ENCODE data around the gene PCOLCE2.
A peak's percentile ranks its signal among the peaks of the same experiment; 100 is the strongest.

PCOLCE2 gene

GRCh38 chr3:142863930-142864920 lies 24.7 kb downstream of the PCOLCE2 start:
- DNase-seq = no peak

GRCh38 chr3:142863010-142863817 lies 25.7 kb downstream of the PCOLCE2 start:
- DNase-seq = no peak

- no peak for DNase-seq
Observed at GRCh38 chr3:142861926-142862325, 27.0 kb downstream of the PCOLCE2 start.

- no peak for DNase-seq
Observed at GRCh38 chr3:142858043-142858442, 30.8 kb downstream of the PCOLCE2 start.

- DNase-seq = no peak
Observed at GRCh38 chr3:142857056-142857455, 31.8 kb downstream of the PCOLCE2 start.

GRCh38 chr3:142853270-142854168 lies 35.4 kb downstream of the PCOLCE2 start:
- DNase-seq = no peak

- no peak for DNase-seq
Observed at GRCh38 chr3:142852009-142852408, 36.9 kb downstream of the PCOLCE2 start.

- DNase-seq = peak in 1 of 2 experiments; percentile 24
Observed at GRCh38 chr3:142850395-142851023, 38.4 kb downstream of the PCOLCE2 start.

GRCh38 chr3:142849148-142849547 lies 39.7 kb downstream of the PCOLCE2 start:
- DNase-seq = no peak

GRCh38 chr3:142846779-142847577 lies 41.9 kb downstream of the PCOLCE2 start:
- DNase-seq = no peak

GRCh38 chr3:142844339-142844977 lies 44.4 kb downstream of the PCOLCE2 start:
- DNase-seq = no peak

GRCh38 chr3:142839831-142840230 lies 49.1 kb downstream of the PCOLCE2 start:
- DNase-seq = no peak

- no peak for DNase-seq
Observed at GRCh38 chr3:142837526-142837925, 51.4 kb downstream of the PCOLCE2 start.

- DNase-seq = peak; percentile 82 to 85
Observed at GRCh38 chr3:142828703-142829305, 60.1 kb downstream of the PCOLCE2 start.

GRCh38 chr3:142819179-142819578 lies 69.7 kb downstream of the PCOLCE2 start:
- no peak for DNase-seq

GRCh38 chr3:142818651-142819050 lies 70.2 kb downstream of the PCOLCE2 start:
- no peak for DNase-seq

GRCh38 chr3:142817897-142818296 lies 71.0 kb downstream of the PCOLCE2 start:
- DNase-seq = no peak

GRCh38 chr3:142817356-142817755 lies 71.5 kb downstream of the PCOLCE2 start:
- no peak for DNase-seq

- no peak for DNase-seq
Observed at GRCh38 chr3:142815803-142816202, 73.1 kb downstream of the PCOLCE2 start.

- no peak for DNase-seq
Observed at GRCh38 chr3:142809259-142809658, 79.6 kb downstream of the PCOLCE2 start.
